GM19240 (cell line): ENCODE measurements around the gene POLR2E.
A peak's percentile ranks its signal among the peaks of the same experiment; 100 is the strongest.

Experiments
- DNase-seq: peaks from one replicate; pipeline ENCODE4 v3.0.0; 2011; ENCODE audit warnings: low spot score; ENCODE audit not compliant: insufficient read length

POLR2E gene

DNA sequence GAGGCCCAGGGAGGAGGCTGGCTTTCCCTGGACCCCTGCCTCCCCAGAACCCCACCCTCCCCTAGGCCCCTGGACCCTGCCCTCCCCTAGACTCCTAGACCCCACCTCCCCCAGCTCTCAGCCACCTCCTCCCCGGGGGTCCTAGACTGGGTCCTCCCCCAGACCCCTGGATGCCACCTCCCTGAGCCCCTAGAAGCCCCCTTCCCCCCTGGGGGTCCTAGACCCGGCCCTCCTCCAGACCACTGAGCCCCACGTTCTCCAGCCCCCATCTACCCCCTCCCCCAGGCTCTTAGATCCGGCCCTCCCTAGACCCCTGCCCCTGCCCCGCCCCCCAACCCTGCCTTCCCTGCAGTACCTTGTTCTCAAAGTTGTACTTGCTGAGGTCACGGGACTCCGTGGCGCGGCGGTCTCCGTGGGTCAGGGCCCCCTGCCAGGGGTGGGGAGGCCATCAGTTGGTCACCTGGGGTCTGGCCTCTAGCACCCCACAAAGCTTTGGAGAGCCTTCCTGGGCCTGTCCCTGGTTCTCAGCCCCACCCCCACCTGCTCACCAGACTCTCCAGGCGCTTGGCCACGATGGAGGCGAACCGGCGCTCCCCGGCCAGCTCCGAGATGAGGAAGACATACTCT, 16.6 kb upstream of the POLR2E start:
- DNase-seq: no peak

DNA sequence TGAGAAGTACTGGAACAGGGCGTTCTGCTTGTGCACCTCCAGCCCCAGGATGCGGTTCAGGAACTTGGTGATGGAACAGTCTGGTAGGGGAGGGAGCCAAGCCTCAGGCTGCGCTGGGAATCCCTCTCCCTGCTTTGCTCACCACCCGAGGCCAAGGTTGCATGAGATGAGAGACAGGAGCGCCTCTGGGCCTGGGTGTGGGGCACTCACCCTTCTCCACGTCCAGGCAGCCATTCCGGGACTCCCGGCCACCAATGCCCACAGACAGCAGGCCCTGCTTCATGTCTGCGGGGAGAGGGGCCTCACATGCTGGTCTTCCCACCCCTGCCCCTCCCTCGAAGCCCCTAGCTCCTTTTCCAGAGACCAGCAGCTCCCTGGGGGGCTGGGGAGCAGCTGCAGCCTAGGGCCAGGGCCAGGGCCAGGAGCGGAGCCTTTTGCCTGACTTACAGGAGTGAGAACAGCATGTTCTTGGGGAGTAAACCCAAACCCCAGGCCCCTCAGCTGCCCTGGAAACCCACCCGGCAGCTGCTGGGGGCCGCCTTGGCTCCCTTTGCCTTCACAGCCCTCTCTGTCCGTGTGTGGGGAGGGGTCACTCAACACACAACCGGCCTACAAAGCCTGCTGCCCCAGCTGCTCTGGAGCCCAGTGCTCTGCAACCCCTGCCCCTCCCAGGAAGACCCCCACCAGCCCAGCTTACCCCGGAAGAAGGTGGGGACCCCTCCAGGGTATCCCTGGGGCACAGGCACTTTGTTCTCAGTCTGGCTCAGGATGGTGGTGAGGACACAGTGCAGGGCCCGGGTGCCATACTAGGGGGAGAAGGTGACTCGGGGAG, 15.8 kb upstream of the POLR2E start:
- no peak for DNase-seq

- no peak for DNase-seq
These were observed 14.8 kb upstream of the POLR2E start for GRCh38 chr19:1109697-1110671.

- no peak for DNase-seq
These were observed 13.9 kb upstream of the POLR2E start for GRCh38 chr19:1109032-1109551.

GRCh38 chr19:1108291-1109031, 13.3 kb upstream of the POLR2E start:
- DNase-seq: no peak

GRCh38 chr19:1107661-1108261, 12.6 kb upstream of the POLR2E start:
- DNase-seq: no peak

- DNase-seq: no peak
These were observed 11.9 kb upstream of the POLR2E start for GRCh38 chr19:1106841-1107660.

DNA sequence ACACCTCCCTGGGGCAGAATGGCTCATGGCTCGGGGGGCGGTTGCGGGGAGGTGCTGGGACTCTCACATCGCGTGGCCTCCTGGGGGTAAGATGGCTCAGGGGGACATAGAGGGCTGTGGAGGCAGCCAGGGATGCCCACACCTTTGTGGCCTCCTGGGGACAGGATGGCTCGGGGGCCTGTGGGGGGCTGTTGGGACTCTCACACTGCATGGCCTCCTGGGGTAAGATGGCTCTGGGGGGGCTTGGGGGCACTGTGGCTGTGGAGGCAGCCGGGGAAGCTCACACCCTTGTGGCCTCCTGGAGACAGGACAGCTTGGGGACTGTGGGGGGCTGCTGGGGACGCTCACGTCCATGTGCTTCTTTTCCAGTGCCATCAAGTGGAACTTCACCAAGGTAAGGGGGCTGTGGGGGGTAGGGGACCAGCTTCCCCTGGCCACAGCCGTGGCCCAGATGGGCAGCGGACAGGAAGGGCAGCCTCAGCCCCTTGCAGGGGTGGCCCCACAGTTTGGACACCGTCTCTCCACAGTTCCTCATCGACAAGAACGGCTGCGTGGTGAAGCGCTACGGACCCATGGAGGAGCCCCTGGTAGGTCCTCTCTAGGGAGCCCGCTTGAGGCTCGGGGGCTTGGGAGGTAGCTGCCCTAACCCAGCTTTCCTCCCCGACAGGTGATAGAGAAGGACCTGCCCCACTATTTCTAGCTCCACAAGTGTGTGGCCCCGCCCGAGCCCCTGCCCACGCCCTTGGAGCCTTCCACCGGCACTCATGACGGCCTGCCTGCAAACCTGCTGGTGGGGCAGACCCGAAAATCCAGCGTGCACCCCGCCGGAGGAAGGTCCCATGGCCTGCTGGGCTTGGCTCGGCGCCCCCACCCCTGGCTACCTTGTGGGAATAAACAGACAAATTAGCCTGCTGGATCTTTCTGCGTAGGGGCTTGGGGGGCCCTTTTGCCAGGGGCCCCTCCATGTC, 11.0 kb upstream of the POLR2E start:
- DNase-seq: no peak

DNA sequence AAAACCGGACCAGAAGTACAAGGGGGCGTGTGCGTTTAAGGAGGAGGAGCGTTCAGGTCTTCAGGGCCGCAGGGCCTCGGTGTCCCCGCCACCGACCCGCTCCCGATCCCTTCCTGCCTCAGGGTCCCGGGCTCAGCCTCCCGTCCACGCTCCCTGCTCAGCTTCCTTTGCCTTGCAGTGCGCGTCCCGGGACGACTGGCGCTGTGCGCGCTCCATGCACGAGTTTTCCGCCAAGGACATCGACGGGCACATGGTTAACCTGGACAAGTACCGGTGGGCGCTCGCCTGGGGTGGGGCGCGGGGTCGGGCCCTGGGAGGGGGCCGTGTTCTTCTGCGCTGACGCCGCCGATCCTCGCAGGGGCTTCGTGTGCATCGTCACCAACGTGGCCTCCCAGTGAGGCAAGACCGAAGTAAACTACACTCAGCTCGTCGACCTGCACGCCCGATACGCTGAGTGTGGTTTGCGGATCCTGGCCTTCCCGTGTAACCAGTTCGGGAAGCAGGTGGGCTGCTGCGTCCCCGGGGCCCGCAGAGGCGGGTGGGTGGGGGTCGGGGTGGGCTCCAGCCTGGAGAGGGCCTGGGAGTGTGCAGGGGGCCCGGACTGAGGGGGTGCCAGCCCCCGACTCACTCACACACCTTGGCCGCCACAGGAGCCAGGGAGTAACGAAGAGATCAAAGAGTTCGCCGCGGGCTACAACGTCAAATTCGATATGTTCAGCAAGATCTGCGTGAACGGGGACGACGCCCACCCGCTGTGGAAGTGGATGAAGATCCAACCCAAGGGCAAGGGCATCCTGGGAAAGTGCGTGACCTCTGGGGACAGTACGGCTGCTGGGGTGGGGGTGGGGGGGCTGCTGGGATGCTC, 10.1 kb upstream of the POLR2E start:
- peak; percentile 62 for DNase-seq

DNA sequence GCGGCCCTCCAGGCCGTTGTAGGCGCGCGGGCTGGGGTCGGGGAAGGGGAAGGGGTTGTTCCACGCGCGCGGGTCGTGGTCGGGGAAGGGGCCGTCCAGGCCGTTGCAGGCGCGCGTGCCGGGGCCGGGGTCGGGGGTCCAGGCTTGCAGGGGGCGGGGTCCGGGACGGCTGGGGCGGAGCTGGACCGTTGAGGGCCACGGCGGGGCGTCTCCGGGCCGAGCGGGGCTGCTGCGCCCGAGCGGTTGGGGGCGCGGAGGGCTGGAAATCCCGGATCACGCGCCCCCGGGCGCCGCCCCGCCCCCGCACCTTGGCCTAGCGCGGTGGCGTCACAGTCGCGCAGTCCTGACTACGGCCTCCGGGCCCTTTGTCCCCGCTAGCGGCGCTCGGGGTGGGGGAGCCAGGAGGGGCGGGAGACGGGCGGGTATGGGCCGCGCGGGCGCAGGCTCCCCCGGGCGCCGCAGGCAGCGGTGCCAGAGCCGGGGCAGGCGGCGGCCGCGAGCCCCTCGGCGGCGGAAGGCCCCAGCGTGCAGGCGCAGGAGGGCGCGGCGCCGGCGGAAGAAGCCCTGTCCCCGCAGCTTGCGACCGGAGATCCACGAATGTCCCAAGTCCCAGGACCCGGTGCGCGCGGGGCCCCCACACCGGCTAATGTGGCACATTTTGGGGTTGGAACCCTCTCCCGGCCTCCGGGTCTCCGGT, 9.3 kb upstream of the POLR2E start:
- peak; percentile 88 for DNase-seq

- peak; percentile 100 for DNase-seq
These were observed 8.6 kb upstream of the POLR2E start, which contains the start of gene GPX4 for GRCh38 chr19:1103708-1104310. Gene GPX4, plus strand, starts transcription at chr19:1103994. Its CDS starts 50 bp downstream, at chr19:1104044.

GRCh38 chr19:1103132-1103707, 8.0 kb upstream of the POLR2E start:
- DNase-seq: no peak

GRCh38 chr19:1102407-1103131, 7.4 kb upstream of the POLR2E start:
- no peak for DNase-seq

GRCh38 chr19:1101337-1101698, 6.1 kb upstream of the POLR2E start:
- no peak for DNase-seq
